ENCODE results near the gene OTOS. TPM values are rescaled to one million over a fixed set of nuclear protein-coding genes. Genes with fewer than 3 reads are reported as not detected.

The OTOS gene
- polyA plus RNA-seq, 1 donor from 2014 or later = not detected

DNA sequence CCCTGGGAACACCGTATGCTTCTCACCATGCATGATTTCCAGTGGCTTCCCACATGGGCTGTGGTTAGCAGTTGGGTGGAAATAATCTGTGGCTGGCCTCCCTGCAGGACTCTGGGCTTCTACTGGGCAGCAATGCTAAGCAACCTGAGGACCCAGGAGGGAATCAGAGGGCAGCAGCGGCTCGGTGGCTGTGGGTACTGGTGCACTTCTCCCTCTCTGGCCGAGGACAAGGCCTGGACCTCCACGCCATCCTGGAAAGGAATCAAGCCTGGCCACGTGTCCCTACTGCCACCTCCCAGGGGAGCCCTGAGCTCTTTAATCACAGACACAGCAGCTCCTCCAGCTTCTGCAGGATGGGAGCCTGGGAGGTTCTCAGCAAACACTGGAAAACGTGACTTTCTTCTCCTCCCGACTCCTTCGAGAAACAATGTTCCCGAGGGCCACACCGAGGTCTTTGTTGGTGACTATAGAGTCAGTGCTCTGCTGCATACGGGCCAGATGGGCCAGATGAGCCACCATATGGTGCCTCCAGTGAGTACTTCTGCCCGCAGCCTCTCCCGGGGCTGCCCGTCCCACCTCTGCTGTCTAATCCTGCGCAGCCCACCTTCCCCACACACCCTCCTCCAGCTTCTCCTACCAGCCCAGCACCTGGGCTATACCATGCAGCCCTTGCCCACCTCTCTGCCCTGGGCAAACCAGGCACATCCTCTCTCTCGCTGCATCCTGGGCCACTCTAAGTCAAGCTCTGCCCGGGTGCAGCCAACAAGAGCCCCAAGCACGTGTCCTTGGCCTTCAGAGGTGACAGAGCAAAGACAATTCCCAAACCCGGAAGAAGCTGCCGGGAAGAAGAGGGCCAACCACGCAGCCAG, 42.8 kb upstream of the OTOS start:
- Histone ChIP-seq H2AFZ (ENCODE audit: low read depth, low read length) (no peak overlapping the region), H3K27ac (ENCODE audit: low read length) (no peak overlapping the region), H3K9ac (ENCODE audit: low read length) (no peak overlapping the region), H3K9me3 (ENCODE audit: low read length) (peaks cover 1% of the 10 kb centered on the region), H3K36me3 (ENCODE audit: insufficient read depth, low read length) (no peaks in the 10 kb centered on the region), H4K20me1 (ENCODE audit: insufficient read depth) (no peaks in the 10 kb centered on the region), H3K79me2 (replicated peaks; ENCODE audit: insufficient read depth, low read length) (no peaks in the 10 kb centered on the region), H3K4me3 (ENCODE audit: low read length) (no peak overlapping the region), H3K4me2 (ENCODE audit: low read length) (no peak overlapping the region), H3K9me2 (ENCODE audit: insufficient read depth, low read length) (no peaks in the 10 kb centered on the region), H3F3A (ENCODE audit: insufficient read depth, low read length, poor library complexity, severe bottlenecking) (no peaks in the 10 kb centered on the region), H3K27me3 (ENCODE audit: insufficient read depth, low read depth, low read length) (no peaks in the 10 kb centered on the region)
- TF ChIP-seq CTCF (IDR thresholded peaks at IDR 0.05; ENCODE audit: poor library complexity, severe bottlenecking) (no peak), EZH2 (IDR thresholded peaks at IDR 0.05; ENCODE audit: borderline replicate concordance, insufficient read depth, low read length, poor library complexity, severe bottlenecking) (no peak), RAD21 (conservative IDR thresholded peaks at IDR 0.05) (no peak), REST (IDR thresholded peaks at IDR 0.05; ENCODE audit: borderline replicate concordance) (no peak), EP300 (conservative IDR thresholded peaks at IDR 0.05; ENCODE audit: poor library complexity, severe bottlenecking) (no peak), POLR2AphosphoS5 (IDR thresholded peaks at IDR 0.05) (no peak), TAF1 (IDR thresholded peaks at IDR 0.05; ENCODE audit: low read depth) (no peak), MXI1 (conservative IDR thresholded peaks at IDR 0.05; ENCODE audit: poor library complexity, severe bottlenecking) (no peak), SMC3 (conservative IDR thresholded peaks at IDR 0.05; ENCODE audit: poor library complexity) (no peak)

DNA sequence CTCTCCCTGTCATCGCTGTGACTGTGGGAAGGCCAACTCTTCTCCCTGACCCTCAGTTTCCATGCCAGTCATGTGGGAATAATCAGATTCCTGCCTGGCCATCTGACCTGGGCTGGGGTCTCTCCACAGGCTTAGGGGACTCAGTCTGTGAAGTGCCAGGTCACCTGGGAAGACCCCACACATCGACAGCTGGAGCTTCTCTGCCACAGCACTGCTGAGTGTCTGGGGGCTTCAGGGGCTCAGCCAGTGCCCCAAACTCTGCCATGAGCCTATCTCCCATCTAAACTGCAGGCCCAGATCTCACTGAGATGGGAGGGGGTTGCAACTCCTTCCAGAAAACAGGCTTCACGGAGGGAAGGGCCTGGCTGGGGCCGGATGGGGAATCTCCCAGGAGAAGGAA, 42.0 kb upstream of the OTOS start:
- Histone ChIP-seq H3K4me3 (ENCODE audit: low read length) (no peak overlapping the region), H3K9me2 (ENCODE audit: insufficient read depth, low read length) (no peaks in the 10 kb centered on the region), H3K4me2 (ENCODE audit: low read length) (no peak overlapping the region), H3K27me3 (ENCODE audit: insufficient read depth, low read depth, low read length) (no peaks in the 10 kb centered on the region), H3K9me3 (ENCODE audit: low read length) (no peaks in the 10 kb centered on the region), H3K27ac (ENCODE audit: low read length) (no peak overlapping the region), H3K36me3 (ENCODE audit: insufficient read depth, low read length) (no peaks in the 10 kb centered on the region), H3K79me2 (replicated peaks; ENCODE audit: insufficient read depth, low read length) (no peaks in the 10 kb centered on the region), H4K20me1 (ENCODE audit: insufficient read depth) (no peaks in the 10 kb centered on the region), H3F3A (ENCODE audit: insufficient read depth, low read length, poor library complexity, severe bottlenecking) (no peaks in the 10 kb centered on the region), H3K9ac (ENCODE audit: low read length) (no peak overlapping the region), H2AFZ (ENCODE audit: low read depth, low read length) (no peak overlapping the region)
- TF ChIP-seq TAF1 (IDR thresholded peaks at IDR 0.05; ENCODE audit: low read depth) (no peak), CTCF (IDR thresholded peaks at IDR 0.05; ENCODE audit: poor library complexity, severe bottlenecking) (no peak), SMC3 (conservative IDR thresholded peaks at IDR 0.05; ENCODE audit: poor library complexity) (no peak), EP300 (conservative IDR thresholded peaks at IDR 0.05; ENCODE audit: poor library complexity, severe bottlenecking) (no peak), MXI1 (conservative IDR thresholded peaks at IDR 0.05; ENCODE audit: poor library complexity, severe bottlenecking) (no peak), POLR2AphosphoS5 (IDR thresholded peaks at IDR 0.05) (no peak)

All from neural cell (in vitro differentiated cells).